Jurkat, Clone E6-1 (cell line): Measurements from ENCODE around the gene FNTB.

Experiments
- DNase-seq: peaks from one replicate; pipeline ENCODE4 v3.0.0-alpha.2; 2011; ENCODE audit warnings: low read depth, low spot score
- H3K4me3 ChIP-seq: 2 replicates; pipeline ENCODE4 v1.5.1; 2011; ENCODE audit warnings: mild to moderate bottlenecking, low read length, control low read depth, moderate library complexity

The FNTB gene

DNA sequence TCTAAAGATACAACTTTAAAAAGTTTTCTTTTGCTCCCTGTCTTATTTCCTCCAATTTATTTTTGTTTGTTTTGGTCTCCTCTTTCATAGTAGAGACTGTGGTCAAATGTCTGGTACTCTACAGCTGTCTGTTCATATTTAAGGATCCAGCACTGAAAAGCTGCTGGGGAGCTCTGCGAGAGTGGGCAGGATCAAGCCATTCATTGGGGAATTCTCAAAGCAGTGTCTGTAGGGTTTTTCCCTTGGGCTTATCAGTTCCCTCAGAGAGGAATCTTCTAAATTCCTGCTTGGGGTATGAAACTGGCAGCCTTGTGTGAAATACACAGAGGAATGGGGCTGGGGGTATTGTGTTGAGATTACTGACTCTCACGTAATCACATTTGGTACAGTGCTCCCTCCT lies 52.3 kb downstream of the FNTB start:
- H3K4me3 ChIP-seq, result no peak overlapping the region
- no peak for DNase-seq

DNA sequence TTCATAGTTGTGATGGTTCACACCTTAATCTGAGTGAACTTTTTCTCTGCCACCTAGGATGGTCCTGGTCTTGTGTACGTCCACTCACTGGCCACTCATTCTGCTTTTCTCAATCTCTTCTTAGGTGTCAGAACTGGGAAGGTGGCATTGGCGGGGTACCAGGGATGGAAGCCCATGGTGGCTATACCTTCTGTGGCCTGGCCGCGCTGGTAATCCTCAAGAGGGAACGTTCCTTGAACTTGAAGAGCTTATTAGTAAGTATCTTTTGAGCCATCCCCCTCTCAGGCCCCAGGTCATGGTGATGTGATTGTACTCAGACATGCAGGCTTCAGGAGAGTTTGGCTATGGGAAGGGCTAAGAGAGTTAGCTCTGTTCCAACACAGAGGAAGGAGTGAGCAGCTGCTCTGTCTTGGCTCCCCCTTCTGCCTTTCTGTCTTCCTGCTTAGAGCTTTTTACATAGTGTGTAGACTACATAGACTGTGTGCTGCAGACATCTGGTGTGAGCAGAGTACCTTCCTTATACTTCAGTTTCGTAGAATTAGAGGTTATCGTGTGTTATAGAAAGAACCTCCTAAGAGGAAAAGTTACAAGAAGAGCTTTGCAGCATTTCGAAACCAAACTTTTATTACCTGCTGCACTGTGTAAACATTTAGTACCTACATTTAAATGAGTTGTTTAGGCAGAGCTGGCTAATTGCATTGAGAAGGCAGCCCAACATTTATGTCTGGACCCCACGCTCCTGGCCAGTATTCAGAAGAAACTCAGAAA lies 54.2 kb downstream of the FNTB start:
- no peak for DNase-seq
- H3K4me3 ChIP-seq, result no peak overlapping the region

- DNase-seq, result no peak
Measured at GRCh38 chr14:65041434-65041915, 54.8 kb downstream of the FNTB start.

GRCh38 chr14:65042296-65042695 lies 55.6 kb downstream of the FNTB start:
- H3K4me3 ChIP-seq, result no peak overlapping the region
- no peak for DNase-seq

More at GRCh38 chr14:65041434-65041915, 54.8 kb downstream of the FNTB start:
- H3K4me3 ChIP-seq, result no peak overlapping the region

- no peak overlapping the region for H3K4me3 ChIP-seq
- DNase-seq, result peak; percentile 61
Measured at GRCh38 chr14:65042731-65043372, 56.2 kb downstream of the FNTB start.

DNA sequence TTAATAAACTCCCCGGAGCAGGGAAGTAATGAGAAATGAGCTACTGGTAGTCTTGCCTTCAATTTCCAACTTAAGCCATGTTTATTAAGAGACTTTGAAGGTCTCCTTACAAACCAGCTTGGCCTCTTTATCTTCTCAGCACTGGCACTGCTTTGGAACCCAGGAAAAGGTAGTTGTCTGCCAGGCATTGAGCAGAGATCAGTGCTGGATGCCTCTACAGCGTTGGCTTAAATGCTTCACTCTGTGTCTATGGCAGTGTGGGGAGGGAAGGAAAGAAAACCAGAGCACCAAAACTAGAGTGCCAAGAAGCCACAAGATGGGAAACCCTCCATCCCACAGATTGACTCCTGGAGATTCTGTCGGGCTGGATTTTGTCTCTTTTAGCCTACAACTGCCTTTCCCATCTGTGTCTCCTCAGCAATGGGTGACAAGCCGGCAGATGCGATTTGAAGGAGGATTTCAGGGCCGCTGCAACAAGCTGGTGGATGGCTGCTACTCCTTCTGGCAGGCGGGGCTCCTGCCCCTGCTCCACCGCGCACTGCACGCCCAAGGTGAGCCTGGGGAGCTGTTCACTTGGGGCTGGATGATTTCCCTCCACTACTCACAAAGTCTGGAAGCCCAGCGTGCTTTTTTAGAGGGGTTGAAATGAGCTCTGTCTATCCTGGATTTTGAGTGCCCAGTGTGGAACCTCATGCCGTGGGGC lies 57.3 kb downstream of the FNTB start:
- DNase-seq, result peak; percentile 25
- peak overlapping the region; percentile 38 for H3K4me3 ChIP-seq

GRCh38 chr14:65044596-65044959 lies 57.9 kb downstream of the FNTB start:
- peak; percentile 94 for DNase-seq
- peak overlapping the region; percentile 38 for H3K4me3 ChIP-seq

DNA sequence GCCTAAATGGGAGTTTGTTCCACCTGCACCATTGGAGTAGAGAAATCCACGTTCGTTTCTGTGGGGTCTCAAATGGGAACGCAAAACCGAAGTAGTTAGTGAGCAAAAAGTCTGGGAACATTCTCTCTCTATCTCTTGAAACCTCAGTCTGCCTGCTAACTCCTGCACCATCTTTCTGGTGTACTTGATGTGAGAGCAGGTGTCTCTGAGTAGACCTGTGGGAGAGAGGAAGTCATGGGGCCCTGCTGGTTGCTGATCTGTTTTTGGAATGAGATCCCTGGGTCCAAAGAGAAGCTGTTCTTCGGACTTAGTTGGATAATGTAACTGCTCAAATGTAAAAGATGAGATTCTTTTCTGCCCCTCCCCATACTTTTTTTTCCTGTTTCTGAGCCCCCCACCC lies 58.3 kb downstream of the FNTB start:
- H3K4me3 ChIP-seq, result peak overlapping the region; percentile 38
- peak; percentile 51 for DNase-seq

GRCh38 chr14:65045709-65046108 lies 59.0 kb downstream of the FNTB start:
- DNase-seq, result no peak
- no peak overlapping the region for H3K4me3 ChIP-seq

- H3K4me3 ChIP-seq, result no peak overlapping the region
- DNase-seq, result no peak
Measured at GRCh38 chr14:65052832-65053231, 66.1 kb downstream of the FNTB start.

DNA sequence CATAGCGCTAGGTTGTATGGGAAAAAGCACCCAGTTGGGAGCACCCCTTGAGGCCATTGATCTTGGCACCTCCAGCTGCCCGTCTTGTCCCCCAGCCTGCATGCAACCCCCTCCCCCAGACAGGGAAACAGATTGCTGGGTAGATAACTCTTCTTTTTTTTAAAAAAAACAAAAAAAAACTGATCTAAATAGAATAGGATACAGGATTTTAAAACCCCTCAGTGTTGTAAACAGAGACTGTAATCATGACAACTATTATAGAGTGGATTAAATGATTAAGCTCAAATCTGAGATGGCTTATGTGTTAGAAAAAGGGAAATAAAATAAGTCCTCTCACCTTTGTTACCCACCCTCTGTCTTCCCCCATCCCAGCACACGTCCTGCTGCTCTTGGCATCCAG lies 66.8 kb downstream of the FNTB start:
- no peak for DNase-seq
- no peak overlapping the region for H3K4me3 ChIP-seq

DNA sequence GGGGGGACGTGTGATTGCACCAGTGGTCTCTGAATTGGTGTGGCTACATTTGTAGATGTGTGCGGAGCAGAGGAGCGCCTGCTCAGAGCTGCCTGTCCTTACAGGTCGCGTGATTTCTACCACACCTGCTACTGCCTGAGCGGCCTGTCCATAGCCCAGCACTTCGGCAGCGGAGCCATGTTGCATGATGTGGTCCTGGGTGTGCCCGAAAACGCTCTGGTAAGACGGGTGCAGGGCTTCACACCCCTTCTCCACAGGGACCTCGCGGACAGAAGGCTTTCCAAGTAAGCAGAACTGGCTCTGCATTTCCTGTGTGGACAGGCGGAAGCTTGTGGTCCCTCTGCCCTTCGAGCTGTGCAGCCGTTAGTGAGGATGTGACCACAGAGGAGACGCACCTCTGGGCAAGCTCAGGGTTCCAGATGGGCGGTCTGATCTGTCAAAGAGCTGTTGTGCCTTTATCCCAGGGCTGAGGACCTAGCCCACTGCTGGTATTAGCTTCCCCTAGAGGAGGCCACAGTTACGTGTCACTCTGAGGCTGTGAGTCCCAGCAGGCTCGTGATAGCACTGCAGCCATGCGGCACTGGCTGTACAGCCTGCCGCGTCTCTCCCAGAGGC lies 67.9 kb downstream of the FNTB start:
- no peak overlapping the region for H3K4me3 ChIP-seq
- no peak for DNase-seq

- no peak overlapping the region for H3K4me3 ChIP-seq
- no peak for DNase-seq
Measured at GRCh38 chr14:65057695-65058094, 71.0 kb downstream of the FNTB start.

DNA sequence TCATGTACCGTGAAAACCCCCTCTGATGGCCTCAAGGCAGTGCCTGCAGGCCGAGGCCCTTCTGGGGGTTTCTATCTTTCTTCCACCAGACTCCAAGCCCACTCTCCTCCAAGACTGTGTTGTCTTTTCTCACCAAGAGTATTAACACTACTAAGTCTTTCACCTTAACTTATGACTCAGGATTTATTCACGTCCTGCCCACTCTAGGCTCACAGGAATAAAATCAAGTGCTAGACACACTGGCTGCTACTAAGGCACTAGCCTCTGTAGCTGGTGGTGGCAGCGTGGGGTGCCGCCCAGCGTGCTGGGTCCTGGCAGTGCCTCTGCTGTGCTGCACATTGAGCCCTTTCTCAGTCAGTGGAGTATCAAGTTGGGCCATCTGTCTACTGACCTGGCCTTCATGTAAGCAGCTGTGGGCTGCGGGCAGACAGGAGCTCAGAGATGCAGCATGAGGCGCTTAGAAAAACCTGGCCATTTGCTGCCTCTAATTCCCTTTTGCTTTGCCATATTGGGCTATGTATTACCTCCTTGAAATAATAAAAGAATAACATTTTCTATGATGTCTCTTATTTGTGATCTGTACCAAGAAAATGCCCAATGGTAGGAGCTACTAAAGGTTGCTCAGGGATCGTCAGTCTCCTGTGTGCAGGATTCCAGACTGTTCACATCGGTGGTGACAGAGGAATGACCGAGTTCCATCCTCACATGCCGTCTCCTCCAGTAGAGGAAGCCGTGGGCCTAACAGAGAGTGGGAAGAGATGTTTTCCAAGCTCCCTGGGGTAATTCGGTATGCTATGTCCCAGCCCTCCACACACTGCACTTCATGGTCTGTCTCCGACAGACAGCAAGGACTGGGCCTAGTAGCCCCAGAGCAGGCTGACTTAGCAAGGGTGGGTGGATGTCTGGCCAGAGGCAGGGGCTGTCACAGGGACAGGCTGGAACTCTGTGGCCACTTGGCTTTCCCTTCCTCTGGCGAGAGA lies 75.7 kb downstream of the FNTB start:
- no peak for DNase-seq
- H3K4me3 ChIP-seq, result no peak overlapping the region

DNA sequence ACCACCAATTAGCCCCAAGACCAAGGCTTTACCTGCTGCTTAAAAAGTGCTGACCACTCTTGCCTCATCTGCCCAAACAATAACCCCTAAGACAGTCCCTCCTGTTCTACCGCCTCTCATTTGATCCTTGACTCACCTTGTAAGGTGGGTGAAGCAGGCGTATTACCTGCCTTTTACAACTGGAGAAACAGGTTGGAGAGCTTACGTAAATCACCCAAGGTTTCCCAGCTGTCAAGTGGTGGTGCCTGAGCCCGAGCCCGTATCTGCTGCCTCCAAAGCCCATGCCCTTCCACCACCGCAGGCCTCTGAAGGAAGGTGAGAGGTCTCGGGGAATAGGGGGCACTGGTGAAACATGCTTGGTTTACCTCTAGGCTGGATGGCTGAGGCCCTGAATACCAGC lies 79.0 kb downstream of the FNTB start:
- no peak for DNase-seq

DNA sequence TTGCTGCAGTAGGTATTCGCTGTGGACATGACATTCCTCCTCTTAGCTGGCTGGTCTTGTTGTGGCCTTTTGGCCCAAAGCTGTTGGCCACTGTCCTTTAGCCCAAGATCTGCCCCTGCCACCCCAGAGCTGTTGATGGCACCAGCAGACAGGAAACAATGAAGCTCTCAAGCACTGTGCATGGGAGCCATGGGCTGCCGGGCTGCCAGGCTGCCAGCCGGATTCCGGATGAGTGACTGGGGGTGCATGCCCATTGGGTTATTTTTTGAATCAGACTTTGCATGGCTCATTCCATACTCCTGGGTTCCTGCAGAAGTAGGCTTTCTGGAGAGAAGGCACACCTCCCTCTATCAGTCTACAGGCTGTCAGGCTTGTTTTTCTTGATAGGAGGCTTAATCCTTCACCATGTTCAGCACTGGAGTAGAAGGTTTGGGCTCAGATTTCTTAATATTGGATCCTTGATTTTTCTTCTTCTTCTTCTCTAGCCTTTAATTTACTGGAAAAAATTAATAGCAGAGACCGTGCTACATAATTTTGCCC lies 83.2 kb downstream of the FNTB start:
- no peak for DNase-seq
- H3K4me3 ChIP-seq, result no peak overlapping the region

More for the DNA sequence above, 79.0 kb downstream of the FNTB start:
- no peak overlapping the region for H3K4me3 ChIP-seq

DNA sequence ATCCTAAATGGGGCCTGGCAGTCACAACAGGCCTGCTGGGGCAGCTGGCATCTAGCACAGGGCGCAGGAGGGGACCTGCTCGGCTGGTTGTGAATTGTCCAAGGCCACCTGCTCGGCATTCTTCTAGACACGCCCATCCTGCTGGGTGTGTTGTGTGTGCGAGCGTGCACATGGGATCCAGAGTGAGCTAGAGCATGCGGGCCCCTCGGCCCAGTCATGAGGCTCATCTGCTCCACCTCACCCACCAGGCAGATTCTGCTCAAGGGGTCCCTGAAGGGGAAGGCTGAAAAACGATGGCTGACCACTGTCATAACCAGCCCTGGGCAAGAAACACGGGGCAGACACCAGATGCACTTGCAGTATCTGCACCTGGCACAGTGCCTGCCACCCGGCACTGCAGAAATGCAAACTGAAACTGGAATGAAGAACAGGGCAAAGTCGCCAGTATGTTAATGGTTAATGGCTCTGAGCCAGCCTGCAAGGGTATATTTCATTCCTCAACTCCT lies 83.8 kb downstream of the FNTB start:
- no peak overlapping the region for H3K4me3 ChIP-seq
- no peak for DNase-seq

- no peak overlapping the region for H3K4me3 ChIP-seq
- DNase-seq, result no peak
Measured at GRCh38 chr14:65071544-65071943, 84.8 kb downstream of the FNTB start.
